ENCODE results near the gene KLRF2. TPM values are rescaled to one million over a fixed set of nuclear protein-coding genes. Genes with fewer than 3 reads are reported as not detected.

Gene KLRF2
- total and polyA plus RNA-seq, 2 of the 8 experiments (the other 6 are each of a cell fraction or from before 2014, with no cell fraction given), result not detected

GRCh38 chr12:9872162-9872561 is 9.1 kb upstream of the KLRF2 start (continued):
- TF ChIP-seq CHD7 (IDR thresholded peaks at IDR 0.05; ENCODE audit: insufficient replicate concordance, low read length) (no peak), ATF2 (IDR thresholded peaks at IDR 0.05; ENCODE audit: low read length) (no peak), NANOG (IDR thresholded peaks at IDR 0.05; ENCODE audit: insufficient read depth, low read depth, low read length, poor library complexity, severe bottlenecking) (no peak), KDM4A (IDR thresholded peaks at IDR 0.05; ENCODE audit: low read depth, low read length, severe bottlenecking) (no peak), SP2 (IDR thresholded peaks at IDR 0.05; ENCODE audit: low read length) (no peak)
